ENCODE results near the gene SNRPA1. TPM values are rescaled to one million over a fixed set of nuclear protein-coding genes. Genes with fewer than 3 reads are reported as not detected.

SNRPA1 gene
- total and polyA plus RNA-seq, 2 of the 13 experiments (the other 11 are each of a cell fraction or from before 2014, with no cell fraction given), result 41.2 to 108 TPM

GRCh38 chr15:101294731-101295606, at the start of gene SNRPA1 (continued):
- TF ChIP-seq, protein P1, sequence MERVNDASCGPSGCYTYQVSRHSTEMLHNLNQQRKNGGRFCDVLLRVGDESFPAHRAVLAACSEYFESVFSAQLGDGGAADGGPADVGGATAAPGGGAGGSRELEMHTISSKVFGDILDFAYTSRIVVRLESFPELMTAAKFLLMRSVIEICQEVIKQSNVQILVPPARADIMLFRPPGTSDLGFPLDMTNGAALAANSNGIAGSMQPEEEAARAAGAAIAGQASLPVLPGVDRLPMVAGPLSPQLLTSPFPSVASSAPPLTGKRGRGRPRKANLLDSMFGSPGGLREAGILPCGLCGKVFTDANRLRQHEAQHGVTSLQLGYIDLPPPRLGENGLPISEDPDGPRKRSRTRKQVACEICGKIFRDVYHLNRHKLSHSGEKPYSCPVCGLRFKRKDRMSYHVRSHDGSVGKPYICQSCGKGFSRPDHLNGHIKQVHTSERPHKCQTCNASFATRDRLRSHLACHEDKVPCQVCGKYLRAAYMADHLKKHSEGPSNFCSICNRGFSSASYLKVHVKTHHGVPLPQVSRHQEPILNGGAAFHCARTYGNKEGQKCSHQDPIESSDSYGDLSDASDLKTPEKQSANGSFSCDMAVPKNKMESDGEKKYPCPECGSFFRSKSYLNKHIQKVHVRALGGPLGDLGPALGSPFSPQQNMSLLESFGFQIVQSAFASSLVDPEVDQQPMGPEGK (CRISPR knock-in tag; IDR thresholded peaks at IDR 0.05), result peak; percentile 65
- TF ChIP-seq, protein P2, sequence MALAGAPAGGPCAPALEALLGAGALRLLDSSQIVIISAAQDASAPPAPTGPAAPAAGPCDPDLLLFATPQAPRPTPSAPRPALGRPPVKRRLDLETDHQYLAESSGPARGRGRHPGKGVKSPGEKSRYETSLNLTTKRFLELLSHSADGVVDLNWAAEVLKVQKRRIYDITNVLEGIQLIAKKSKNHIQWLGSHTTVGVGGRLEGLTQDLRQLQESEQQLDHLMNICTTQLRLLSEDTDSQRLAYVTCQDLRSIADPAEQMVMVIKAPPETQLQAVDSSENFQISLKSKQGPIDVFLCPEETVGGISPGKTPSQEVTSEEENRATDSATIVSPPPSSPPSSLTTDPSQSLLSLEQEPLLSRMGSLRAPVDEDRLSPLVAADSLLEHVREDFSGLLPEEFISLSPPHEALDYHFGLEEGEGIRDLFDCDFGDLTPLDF (CRISPR knock-in tag; IDR thresholded peaks at IDR 0.05), result peak; percentile 93
- peak; percentile 76 for TF ChIP-seq ZSCAN31 (CRISPR knock-in tag; IDR thresholded peaks at IDR 0.05; ENCODE audit: low read depth)
- TF ChIP-seq SIX1 (CRISPR knock-in tag; IDR thresholded peaks at IDR 0.05; ENCODE audit: borderline replicate concordance), result no peak
- TF ChIP-seq CCAR2 (optimal IDR thresholded peaks at IDR 0.05; ENCODE audit: low read depth, low read length), result no peak
- TF ChIP-seq ZSCAN29 (CRISPR knock-in tag; conservative IDR thresholded peaks at IDR 0.05), result peak; percentile 89
- TF ChIP-seq PHB2 (IDR thresholded peaks at IDR 0.05; ENCODE audit: partially characterized antibody), result no peak
- TF ChIP-seq ZBTB33 (CRISPR knock-in tag; IDR thresholded peaks at IDR 0.05), result peak; percentile 38; the same call in 1 of the 2 replicates
- peak; percentile 28; the same call in 1 of the 2 replicates for TF ChIP-seq HNF4A (CRISPR knock-in tag; IDR thresholded peaks at IDR 0.05)
- TF ChIP-seq, protein P3, sequence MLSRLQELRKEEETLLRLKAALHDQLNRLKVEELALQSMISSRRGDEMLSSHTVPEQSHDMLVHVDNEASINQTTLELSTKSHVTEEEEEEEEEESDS (CRISPR knock-in tag; IDR thresholded peaks at IDR 0.05; ENCODE audit: borderline replicate concordance), result no peak
- TF ChIP-seq HBP1 (CRISPR knock-in tag; IDR thresholded peaks at IDR 0.05; ENCODE audit: low read depth), result peak; percentile 86
- TF ChIP-seq TARDBP (CRISPR knock-in tag; IDR thresholded peaks at IDR 0.05), result peak; percentile 95
- TF ChIP-seq, protein P4, sequence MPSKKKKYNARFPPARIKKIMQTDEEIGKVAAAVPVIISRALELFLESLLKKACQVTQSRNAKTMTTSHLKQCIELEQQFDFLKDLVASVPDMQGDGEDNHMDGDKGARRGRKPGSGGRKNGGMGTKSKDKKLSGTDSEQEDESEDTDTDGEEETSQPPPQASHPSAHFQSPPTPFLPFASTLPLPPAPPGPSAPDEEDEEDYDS (CRISPR knock-in tag; IDR thresholded peaks at IDR 0.05), result peak; percentile 76
- TF ChIP-seq MYC (CRISPR knock-in tag; IDR thresholded peaks at IDR 0.05; ENCODE audit: borderline replicate concordance), result peak; percentile 97
- peak; percentile 92 for TF ChIP-seq ZNF776 (CRISPR knock-in tag; IDR thresholded peaks at IDR 0.05)
- no peak for TF ChIP-seq ZFP1 (CRISPR knock-in tag; IDR thresholded peaks at IDR 0.05)
- no peak for TF ChIP-seq RFX5 (IDR thresholded peaks at IDR 0.05; ENCODE audit: low read depth, low read length)
- peak; percentile 51; the same call in 1 of the 2 replicates for TF ChIP-seq ZNF510 (CRISPR knock-in tag; IDR thresholded peaks at IDR 0.05; ENCODE audit: low read depth)
- TF ChIP-seq ZNF326 (CRISPR knock-in tag; IDR thresholded peaks at IDR 0.05; ENCODE audit: borderline replicate concordance), result no peak

All from HepG2 (cell line).